ENCODE results near the gene DNMBP. TPM values are rescaled to one million over a fixed set of nuclear protein-coding genes. Genes with fewer than 3 reads are reported as not detected.

DNMBP gene
- total and polyA plus RNA-seq, 2 experiments from 2014 or later: 13.4 to 31.2 TPM

DNA sequence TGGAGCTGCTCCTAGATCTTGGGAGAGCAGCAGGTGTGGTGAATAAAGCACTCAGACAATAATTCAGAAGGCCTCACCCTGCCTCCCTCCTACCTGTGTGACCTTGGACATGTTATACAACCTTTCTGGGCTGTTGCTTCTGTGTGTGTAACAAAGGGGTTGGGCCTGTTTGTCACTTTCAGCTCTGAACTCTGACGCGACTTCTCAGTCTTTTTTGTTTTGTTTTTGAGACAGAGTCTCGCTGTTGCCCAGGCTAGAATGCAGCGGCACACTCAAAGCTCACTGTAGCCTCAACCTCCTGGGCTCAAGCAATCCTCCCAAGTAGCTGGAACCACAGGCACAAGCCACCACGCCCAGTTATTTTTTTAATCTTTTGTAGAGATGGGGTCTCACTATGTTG is 89.3 kb downstream of the DNMBP start (continued):
- TF ChIP-seq, protein P1, sequence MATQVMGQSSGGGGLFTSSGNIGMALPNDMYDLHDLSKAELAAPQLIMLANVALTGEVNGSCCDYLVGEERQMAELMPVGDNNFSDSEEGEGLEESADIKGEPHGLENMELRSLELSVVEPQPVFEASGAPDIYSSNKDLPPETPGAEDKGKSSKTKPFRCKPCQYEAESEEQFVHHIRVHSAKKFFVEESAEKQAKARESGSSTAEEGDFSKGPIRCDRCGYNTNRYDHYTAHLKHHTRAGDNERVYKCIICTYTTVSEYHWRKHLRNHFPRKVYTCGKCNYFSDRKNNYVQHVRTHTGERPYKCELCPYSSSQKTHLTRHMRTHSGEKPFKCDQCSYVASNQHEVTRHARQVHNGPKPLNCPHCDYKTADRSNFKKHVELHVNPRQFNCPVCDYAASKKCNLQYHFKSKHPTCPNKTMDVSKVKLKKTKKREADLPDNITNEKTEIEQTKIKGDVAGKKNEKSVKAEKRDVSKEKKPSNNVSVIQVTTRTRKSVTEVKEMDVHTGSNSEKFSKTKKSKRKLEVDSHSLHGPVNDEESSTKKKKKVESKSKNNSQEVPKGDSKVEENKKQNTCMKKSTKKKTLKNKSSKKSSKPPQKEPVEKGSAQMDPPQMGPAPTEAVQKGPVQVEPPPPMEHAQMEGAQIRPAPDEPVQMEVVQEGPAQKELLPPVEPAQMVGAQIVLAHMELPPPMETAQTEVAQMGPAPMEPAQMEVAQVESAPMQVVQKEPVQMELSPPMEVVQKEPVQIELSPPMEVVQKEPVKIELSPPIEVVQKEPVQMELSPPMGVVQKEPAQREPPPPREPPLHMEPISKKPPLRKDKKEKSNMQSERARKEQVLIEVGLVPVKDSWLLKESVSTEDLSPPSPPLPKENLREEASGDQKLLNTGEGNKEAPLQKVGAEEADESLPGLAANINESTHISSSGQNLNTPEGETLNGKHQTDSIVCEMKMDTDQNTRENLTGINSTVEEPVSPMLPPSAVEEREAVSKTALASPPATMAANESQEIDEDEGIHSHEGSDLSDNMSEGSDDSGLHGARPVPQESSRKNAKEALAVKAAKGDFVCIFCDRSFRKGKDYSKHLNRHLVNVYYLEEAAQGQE (IDR thresholded peaks at IDR 0.05; ENCODE audit: unreplicated experiment): no peak

DNA sequence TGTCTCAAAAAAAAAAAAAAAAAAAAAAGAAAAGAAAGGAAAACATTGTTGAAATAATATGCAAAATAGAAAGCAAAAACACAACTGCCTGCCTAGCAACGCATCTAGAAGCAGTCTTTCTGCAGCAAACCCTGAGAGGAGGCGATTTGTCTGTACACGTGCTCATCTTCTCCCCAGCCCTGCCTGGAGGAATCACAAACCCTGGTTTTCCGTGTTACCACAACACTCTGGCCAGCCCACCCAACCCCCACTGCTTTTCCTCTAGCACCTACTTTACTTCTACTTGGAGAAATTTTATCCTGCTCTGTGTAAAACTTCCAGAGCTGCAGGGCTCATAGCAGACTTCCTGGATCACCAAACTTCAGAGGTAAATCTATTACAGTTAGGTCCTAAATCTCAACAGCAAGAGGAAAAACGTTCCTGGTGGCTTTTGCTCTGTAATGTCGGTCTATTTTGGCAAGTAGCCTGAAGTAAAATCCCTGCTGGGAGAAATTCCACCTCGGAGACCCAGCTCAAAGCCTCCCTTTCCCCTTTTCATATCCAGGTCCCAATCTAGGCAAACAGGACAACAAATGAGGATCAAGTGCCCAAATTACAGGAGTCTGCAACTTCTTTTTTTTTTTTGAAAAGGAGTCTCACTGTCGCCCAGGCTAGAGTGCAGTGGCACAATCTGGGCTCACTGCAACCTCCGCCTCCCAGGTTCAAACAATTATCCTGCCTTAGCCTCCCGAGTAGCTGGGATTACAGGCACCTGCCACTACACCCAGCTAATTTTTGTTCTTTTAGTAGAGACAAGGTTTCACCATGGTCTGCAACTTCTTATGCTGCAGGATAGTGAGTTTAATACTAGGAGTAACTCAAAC is 91.6 kb downstream of the DNMBP start:
- Histone ChIP-seq H3K79me2 (replicated peaks; ENCODE audit: insufficient read depth) (peaks cover 20% of the 10 kb centered on the region), H2AFZ (no peak overlapping the region)

DNA sequence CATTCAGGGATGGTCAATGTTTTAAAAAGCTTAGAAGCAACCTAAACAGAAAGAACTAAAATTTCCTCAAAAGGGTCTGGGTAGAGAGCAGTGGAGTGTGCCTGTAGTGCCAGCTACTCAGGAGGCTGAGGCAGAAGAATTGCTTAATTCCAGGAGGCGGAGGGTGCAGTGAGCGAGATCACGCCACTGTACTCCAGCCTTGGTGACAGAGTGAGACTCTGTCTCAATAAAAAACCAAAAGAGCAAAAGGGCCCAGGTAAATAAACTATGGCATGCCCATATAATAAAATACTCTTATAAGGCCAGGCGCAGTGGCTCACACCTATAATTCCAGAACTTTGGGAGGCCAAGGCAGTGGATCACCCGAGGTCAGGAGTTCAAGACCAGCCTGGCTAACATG is 93.0 kb downstream of the DNMBP start:
- Histone ChIP-seq H3K27me3 (ENCODE audit: insufficient read depth) (no peaks in the 10 kb centered on the region), H3K36me3 (ENCODE audit: insufficient read depth) (no peaks in the 10 kb centered on the region; the same call in 1 of the 2 replicates), H3K9me2 (ENCODE audit: insufficient read depth) (no peaks in the 10 kb centered on the region), H3F3A (replicated peaks; ENCODE audit: low read depth) (peaks cover 10% of the 10 kb centered on the region), H3K4me3 (no peak overlapping the region), H3K4me1 (ENCODE audit: insufficient read depth) (peaks cover 26% of the 10 kb centered on the region), H3K27ac (ENCODE audit: low read depth) (peak overlapping the region; percentile 99; the same call in 1 of the 2 replicates), H3K4me2 (no peak overlapping the region), H4K20me1 (replicated peaks; ENCODE audit: insufficient read depth) (no peaks in the 10 kb centered on the region), H3K79me2 (replicated peaks; ENCODE audit: insufficient read depth) (peaks cover 34% of the 10 kb centered on the region), H2AFZ (no peak overlapping the region)
- Mint-ChIP-seq H3K36me3 (ENCODE audit: low read depth) (peaks cover 20% of the 10 kb centered on the region; the same call in 2 of the 3 replicates), H3K4me3 (no peak overlapping the region), H3K27me3 (ENCODE audit: insufficient read depth, low read depth, poor library complexity) (peaks cover 15% of the 10 kb centered on the region), H3K27ac (peak overlapping the region; percentile 87; the same call in 1 of the 2 replicates), H3K9me3 (no peaks in the 10 kb centered on the region; the same call in 2 of the 3 replicates), H3K4me1 (peaks cover 37% of the 10 kb centered on the region)
- DNase-seq (ENCODE audit: low spot score) (no peak), ATAC-seq (no peak)
- no peak for TF ChIP-seq EZH2 (IDR thresholded peaks at IDR 0.05; ENCODE audit: low read depth, unreplicated experiment)
- TF ChIP-seq, protein P2, sequence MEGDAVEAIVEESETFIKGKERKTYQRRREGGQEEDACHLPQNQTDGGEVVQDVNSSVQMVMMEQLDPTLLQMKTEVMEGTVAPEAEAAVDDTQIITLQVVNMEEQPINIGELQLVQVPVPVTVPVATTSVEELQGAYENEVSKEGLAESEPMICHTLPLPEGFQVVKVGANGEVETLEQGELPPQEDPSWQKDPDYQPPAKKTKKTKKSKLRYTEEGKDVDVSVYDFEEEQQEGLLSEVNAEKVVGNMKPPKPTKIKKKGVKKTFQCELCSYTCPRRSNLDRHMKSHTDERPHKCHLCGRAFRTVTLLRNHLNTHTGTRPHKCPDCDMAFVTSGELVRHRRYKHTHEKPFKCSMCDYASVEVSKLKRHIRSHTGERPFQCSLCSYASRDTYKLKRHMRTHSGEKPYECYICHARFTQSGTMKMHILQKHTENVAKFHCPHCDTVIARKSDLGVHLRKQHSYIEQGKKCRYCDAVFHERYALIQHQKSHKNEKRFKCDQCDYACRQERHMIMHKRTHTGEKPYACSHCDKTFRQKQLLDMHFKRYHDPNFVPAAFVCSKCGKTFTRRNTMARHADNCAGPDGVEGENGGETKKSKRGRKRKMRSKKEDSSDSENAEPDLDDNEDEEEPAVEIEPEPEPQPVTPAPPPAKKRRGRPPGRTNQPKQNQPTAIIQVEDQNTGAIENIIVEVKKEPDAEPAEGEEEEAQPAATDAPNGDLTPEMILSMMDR (conservative IDR thresholded peaks at IDR 0.05; ENCODE audit: low read depth in 2 of 2): no peak
- TF ChIP-seq, protein P3, sequence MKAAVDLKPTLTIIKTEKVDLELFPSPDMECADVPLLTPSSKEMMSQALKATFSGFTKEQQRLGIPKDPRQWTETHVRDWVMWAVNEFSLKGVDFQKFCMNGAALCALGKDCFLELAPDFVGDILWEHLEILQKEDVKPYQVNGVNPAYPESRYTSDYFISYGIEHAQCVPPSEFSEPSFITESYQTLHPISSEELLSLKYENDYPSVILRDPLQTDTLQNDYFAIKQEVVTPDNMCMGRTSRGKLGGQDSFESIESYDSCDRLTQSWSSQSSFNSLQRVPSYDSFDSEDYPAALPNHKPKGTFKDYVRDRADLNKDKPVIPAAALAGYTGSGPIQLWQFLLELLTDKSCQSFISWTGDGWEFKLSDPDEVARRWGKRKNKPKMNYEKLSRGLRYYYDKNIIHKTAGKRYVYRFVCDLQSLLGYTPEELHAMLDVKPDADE (IDR thresholded peaks at IDR 0.05): no peak
- TF ChIP-seq, protein P1 (IDR thresholded peaks at IDR 0.05; ENCODE audit: unreplicated experiment): no peak
- no peak for TF ChIP-seq POLR2AphosphoS5 (IDR thresholded peaks at IDR 0.05; ENCODE audit: low read depth)
- no peak for TF ChIP-seq ZNF331 (CRISPR knock-in tag; IDR thresholded peaks at IDR 0.05; ENCODE audit: low read depth)

More for the DNA sequence above, 91.6 kb downstream of the DNMBP start:
- Mint-ChIP-seq H3K36me3 (ENCODE audit: low read depth) (peaks cover 18% of the 10 kb centered on the region; the same call in 2 of the 3 replicates), H3K9me3 (no peaks in the 10 kb centered on the region; the same call in 2 of the 3 replicates), H3K4me3 (peak overlapping the region; percentile 77), H3K4me1 (peaks cover 40% of the 10 kb centered on the region), H3K27ac (peak overlapping the region; percentile 97), H3K27me3 (ENCODE audit: insufficient read depth, low read depth, poor library complexity) (peaks cover 18% of the 10 kb centered on the region)
- peak overlapping the region; percentile 81 for H3K4me2 ChIP-seq
- H3K9me2 ChIP-seq (ENCODE audit: insufficient read depth): no peaks in the 10 kb centered on the region
- no peaks in the 10 kb centered on the region; the same call in 1 of the 2 replicates for H3K36me3 ChIP-seq (ENCODE audit: insufficient read depth)
- H3K4me1 ChIP-seq (ENCODE audit: insufficient read depth): peaks cover 21% of the 10 kb centered on the region
- DNase-seq (ENCODE audit: low spot score) (peak; percentile 95), ATAC-seq (peak; percentile 62)
- H3F3A ChIP-seq (replicated peaks; ENCODE audit: low read depth): peaks cover 10% of the 10 kb centered on the region
- H3K4me3 ChIP-seq: peak overlapping the region; percentile 54
- H4K20me1 ChIP-seq (replicated peaks; ENCODE audit: insufficient read depth): no peaks in the 10 kb centered on the region
- peak overlapping the region; percentile 99 for H3K27ac ChIP-seq (ENCODE audit: low read depth)
- TF ChIP-seq CREB1 (CRISPR knock-in tag; IDR thresholded peaks at IDR 0.05; ENCODE audit: low read depth) (peak; percentile 61; the same call in 1 of the 2 replicates), JUNB (IDR thresholded peaks at IDR 0.05; ENCODE audit: unreplicated experiment) (no peak), POLR2AphosphoS5 (IDR thresholded peaks at IDR 0.05; ENCODE audit: low read depth) (peak; percentile 63)
- no peaks in the 10 kb centered on the region for H3K27me3 ChIP-seq (ENCODE audit: insufficient read depth)

Data from GM23338 (cell line).